Tibial nerve (tissue), 4 donors: ENCODE results near the gene AVPR1B.

Experiments used
- CTCF ChIP-seq, 5 experiments: fragments of 200-600 bp in 3 of 5; fragments of 450-650 bp in 2 of 5; sonication (generic) in 3 of 5; IDR thresholded peaks; one replicate each; pipeline ENCODE4 v1.5.1; 2016 to 2019; ENCODE audit warnings: antibody characterized with exemption in 5 of 5, mild to moderate bottlenecking in 3 of 5, moderate library complexity in 2 of 5
- EP300 ChIP-seq, 2 donors: sonication (generic); formaldehyde crosslinking; IDR thresholded peaks; one replicate each; pipeline ENCODE4 v1.6.1; 2017; ENCODE audit warnings: antibody characterized with exemption in 2 of 2, mild to moderate bottlenecking in 1 of 2

- TF ChIP-seq EP300 (IDR thresholded peaks at IDR 0.05): no peak
- no peak for TF ChIP-seq CTCF (IDR thresholded peaks at IDR 0.05)
Observed at GRCh38 chr1:206066479-206067171, 50.6 kb downstream of the AVPR1B start.
